H1 (cell line): ENCODE data around the gene MMP11. TPM values are rescaled to one million over a fixed set of nuclear protein-coding genes. Genes with fewer than 3 reads are reported as not detected.

Source experiments
- CTCF ChIA-PET: fragments of 300-600 bp; sonication (Branson Sonifier 250); formaldehyde crosslinking; loops from one replicate; lab custom pipeline; 2021; ENCODE audit not compliant: partially characterized antibody; lab: Charles Lee
- POLR2A ChIA-PET: fragments of 300-600 bp; sonication (Branson Sonifier 250); formaldehyde crosslinking; loops from one replicate; lab custom pipeline; 2021; ENCODE audit warnings: inconsistent platforms; ENCODE audit not compliant: partially characterized antibody; lab: Charles Lee
- DNase-seq, 2 experiments: peaks; one replicate each; pipeline versions ENCODE4 v3.0.0 to v3.0.0-alpha.2; 2010 to 2022; ENCODE audit warnings: low spot score in 2 of 2, low read depth in 1 of 2, mixed read lengths in 1 of 2
- FAIRE-seq: peaks from 2 replicates; lab custom pipeline; 2011; peaks lifted over from hg19 to GRCh38; lab: Jason Lieb, UNC
- H2AFZ ChIP-seq: 2 replicates; pipeline ENCODE4 v1.8.1; 2012; ENCODE audit warnings: low read length, inconsistent platforms
- H2AK5ac ChIP-seq: 2 replicates; pipeline ENCODE4 v1.6.1; 2013; ENCODE audit warnings: low read depth, low read length
- H2BK120ac ChIP-seq: replicated peaks from 2 replicates; pipeline ENCODE3; 2013; ENCODE audit warnings: low read depth, low read length, inconsistent platforms
- H2BK12ac ChIP-seq: 2 replicates; pipeline ENCODE4 v1.6.1; 2013; ENCODE audit warnings: low read depth, low read length
- H2BK15ac ChIP-seq: 2 replicates; pipeline ENCODE4 v1.6.1; 2013; ENCODE audit warnings: low read length
- H2BK20ac ChIP-seq: 2 replicates; pipeline ENCODE4 v1.6.1; 2013; ENCODE audit warnings: low read length
- H2BK5ac ChIP-seq: 2 replicates; pipeline ENCODE4 v1.6.1; 2013; ENCODE audit warnings: low read depth, low read length
- H3K14ac ChIP-seq: 2 replicates; pipeline ENCODE4 v1.6.1; 2013; ENCODE audit warnings: inconsistent platforms; ENCODE audit not compliant: insufficient read length
- H3K18ac ChIP-seq: 2 replicates; pipeline ENCODE4 v1.6.1; 2013; ENCODE audit warnings: low read length; ENCODE audit errors: extremely low read depth
- H3K23ac ChIP-seq: 2 replicates; pipeline ENCODE4 v1.6.1; 2013; ENCODE audit warnings: inconsistent platforms; ENCODE audit not compliant: insufficient read length
- H3K23me2 ChIP-seq: 2 replicates; pipeline ENCODE4 v1.6.1; 2013; ENCODE audit warnings: low read depth, low read length
- H3K27ac ChIP-seq: 2 replicates; pipeline ENCODE4 v1.6.1; 2011; ENCODE audit warnings: low read depth, low read length, inconsistent platforms
- H3K27me3 ChIP-seq, 4 experiments: replicated peaks in 1 of 4; 1 replicate in 1 of 4; 2 replicates in 3 of 4; pipeline versions ENCODE4 v1.6.1 to v1.8.1; 2011 to 2013; ENCODE audit warnings: low read length in 3 of 4, mild to moderate bottlenecking in 3 of 4, inconsistent platforms in 2 of 4, mixed read lengths in 2 of 4, moderate library complexity in 1 of 4; ENCODE audit not compliant: control insufficient read depth in 3 of 4, insufficient read depth in 3 of 4; ENCODE audit errors: extremely low read depth in 1 of 4
- H3K36me3 ChIP-seq, 4 experiments: 2 replicates each; pipeline versions ENCODE4 v1.6.1 to v1.8.1; 2011 to 2013; ENCODE audit warnings: mild to moderate bottlenecking in 4 of 4, low read length in 3 of 4, moderate library complexity in 2 of 4, control low read depth in 1 of 4, inconsistent platforms in 1 of 4; ENCODE audit not compliant: insufficient read depth in 4 of 4, control insufficient read depth in 2 of 4
- H3K4ac ChIP-seq: replicated peaks from 2 replicates; pipeline ENCODE3; 2013; ENCODE audit warnings: low read length, low read depth, mixed read lengths, inconsistent platforms; ENCODE audit not compliant: insufficient read length
- H3K4me1 ChIP-seq, 4 experiments: replicated peaks in 1 of 4; 1 replicate in 1 of 4; 2 replicates in 3 of 4; pipeline versions ENCODE4 v1.6.1 to v1.8.1; 2011 to 2013; ENCODE audit warnings: low read length in 3 of 4, inconsistent platforms in 2 of 4, mixed read lengths in 1 of 4; ENCODE audit not compliant: insufficient read depth in 4 of 4, control insufficient read depth in 3 of 4
- H3K4me2 ChIP-seq, 2 experiments: 2 replicates each; pipeline versions ENCODE4 v1.6.1 to v1.8.1; 2011 to 2013; ENCODE audit warnings: low read depth in 2 of 2, low read length in 2 of 2, control low read depth in 1 of 2, inconsistent platforms in 1 of 2, mild to moderate bottlenecking in 1 of 2; ENCODE audit not compliant: insufficient read depth in 1 of 2
- H3K4me3 ChIP-seq, 4 experiments: fragments of 200-600, 300-600 bp in 1 of 4; sonication (generic), shearing (Covaris generic), sonication (Bioruptor Twin) in 1 of 4; 2 replicates each; pipeline versions ENCODE4 v1.5.1 to v1.8.1; 2011 to 2016; ENCODE audit warnings: low read length in 4 of 4, low read depth in 3 of 4, control low read depth in 2 of 4, inconsistent platforms in 2 of 4, mild to moderate bottlenecking in 2 of 4, mixed read lengths in 1 of 4, moderate library complexity in 1 of 4; ENCODE audit not compliant: insufficient read depth in 2 of 4; ENCODE audit errors: extremely low read depth in 1 of 4
- H3K56ac ChIP-seq: replicated peaks from 2 replicates; pipeline ENCODE3; 2013; ENCODE audit warnings: low read depth, mild to moderate bottlenecking, mixed read lengths, low read length, inconsistent platforms; ENCODE audit not compliant: insufficient read length
- H3K79me1 ChIP-seq: 2 replicates; pipeline ENCODE4 v1.6.1; 2013; ENCODE audit warnings: low read depth, low read length, control low read depth
- H3K79me2 ChIP-seq, 2 experiments: 2 replicates each; pipeline versions ENCODE4 v1.6.1 to v1.8.1; 2012 to 2013; ENCODE audit warnings: low read length in 2 of 2, mild to moderate bottlenecking in 2 of 2, inconsistent platforms in 1 of 2; ENCODE audit not compliant: insufficient read depth in 2 of 2, control insufficient read depth in 1 of 2
- H3K9ac ChIP-seq, 4 experiments: replicated peaks in 1 of 4; 1 replicate in 1 of 4; 2 replicates in 3 of 4; pipeline versions ENCODE4 v1.6.1 to v1.8.1; 2011 to 2013; ENCODE audit warnings: low read depth in 3 of 4, low read length in 3 of 4, control low read depth in 2 of 4, mild to moderate bottlenecking in 2 of 4, moderate library complexity in 2 of 4, inconsistent platforms in 1 of 4; ENCODE audit errors: extremely low read depth in 1 of 4
- H3K9me3 ChIP-seq, 2 experiments: 2 replicates each; pipeline versions ENCODE4 v1.6.1 to v1.8.1; 2012 to 2013; ENCODE audit warnings: mild to moderate bottlenecking in 2 of 2, moderate library complexity in 2 of 2, control low read depth in 1 of 2, inconsistent platforms in 1 of 2, low read depth in 1 of 2, low read length in 1 of 2, mixed read lengths in 1 of 2; ENCODE audit not compliant: insufficient read depth in 2 of 2
- H4K20me1 ChIP-seq, 2 experiments: replicated peaks in 1 of 2; 2 replicates each; pipeline versions ENCODE3 to v1.8.1; 2011 to 2013; ENCODE audit warnings: inconsistent platforms in 2 of 2, low read length in 2 of 2, mild to moderate bottlenecking in 1 of 2; ENCODE audit not compliant: insufficient read depth in 2 of 2, control insufficient read depth in 1 of 2
- H4K5ac ChIP-seq: 2 replicates; pipeline ENCODE4 v1.6.1; 2013; ENCODE audit warnings: low read length, low read depth, mixed read lengths, inconsistent platforms; ENCODE audit not compliant: insufficient read length
- H4K8ac ChIP-seq: 2 replicates; pipeline ENCODE4 v1.8.0; 2013; ENCODE audit warnings: mild to moderate bottlenecking, moderate library complexity, low read length, inconsistent platforms; ENCODE audit not compliant: insufficient read depth; ENCODE audit errors: extremely low read depth
- H4K91ac ChIP-seq: replicated peaks from 2 replicates; pipeline ENCODE3; 2013; ENCODE audit warnings: low read length, mixed read lengths, inconsistent platforms; ENCODE audit not compliant: insufficient read length
- ATF2 ChIP-seq: IDR thresholded peaks from 2 replicates; pipeline ENCODE4 v1.6.1; 2012; ENCODE audit warnings: low read length, inconsistent platforms
- BACH1 ChIP-seq: IDR thresholded peaks from 2 replicates; pipeline ENCODE4 v1.6.1; 2012; ENCODE audit warnings: low read length, improper control_type of control experiment
- CHD2 ChIP-seq: IDR thresholded peaks from 2 replicates; pipeline ENCODE4 v1.6.1; 2012; ENCODE audit warnings: low read length, improper control_type of control experiment
- CREB1 ChIP-seq: IDR thresholded peaks from 2 replicates; pipeline ENCODE4 v1.6.1; 2012; ENCODE audit warnings: inconsistent platforms
- FOSL1 ChIP-seq: IDR thresholded peaks from 2 replicates; pipeline ENCODE4 v1.6.1; 2011; ENCODE audit warnings: mild to moderate bottlenecking, low read depth, low read length, moderate library complexity; ENCODE audit not compliant: insufficient read depth
- KDM4A ChIP-seq: IDR thresholded peaks from one replicate; pipeline ENCODE4 v1.7.1; 2012; ENCODE audit warnings: low read depth, mild to moderate bottlenecking, moderate library complexity, low read length, inconsistent platforms; ENCODE audit not compliant: severe bottlenecking
- NANOG ChIP-seq: IDR thresholded peaks from 2 replicates; pipeline ENCODE4 v1.6.1; 2011; ENCODE audit warnings: low read length, low read depth, mild to moderate bottlenecking, inconsistent platforms; ENCODE audit not compliant: insufficient read depth, poor library complexity, severe bottlenecking
- PHF8 ChIP-seq: fragments of 200-600 bp; sonication (generic); conservative IDR thresholded peaks from 2 replicates; pipeline ENCODE4 v1.7.1; 2012; ENCODE audit warnings: low read depth, mild to moderate bottlenecking, inconsistent platforms, low read length, moderate library complexity
- SP4 ChIP-seq: IDR thresholded peaks from 2 replicates; pipeline ENCODE4 v1.6.1; 2012; ENCODE audit warnings: low read length, inconsistent platforms
- TCF12 ChIP-seq: IDR thresholded peaks from 2 replicates; pipeline ENCODE4 v1.6.1; 2011; ENCODE audit warnings: low read depth, mild to moderate bottlenecking, low read length
- WGBS, 2 experiments: shearing (Covaris generic) in 1 of 2; methylation state at CpG; one replicate each; pipeline versions ENCODE4 v1.1.6 to v1.1.7; 2013 to 2015; ENCODE audit warnings: low lambda C conversion rate in 2 of 2, mixed read lengths in 2 of 2, inconsistent platforms in 1 of 2, low coverage in 1 of 2, missing lambda C conversion rate in 1 of 2; ENCODE audit not compliant: insufficient replicate concordance in 2 of 2, insufficient coverage in 1 of 2, insufficient read length in 1 of 2; ENCODE audit errors: extremely low coverage in 1 of 2, missing lambda C conversion rate in 1 of 2; 5-methylcytosine and 5-hydroxymethylcytosine counted together
- polyA plus RNA-seq, 7 experiments: library from polyadenylated mRNA; depleted of rRNA in 3 of 7; stranded (reverse) in 5 of 7; unstranded in 2 of 7; fragments of >200 nt in 5 of 7; fragments of 200-250 nt in 2 of 7; gene quantifications; 1 replicate in 5 of 7; 2 replicates in 1 of 7; 4 replicates in 1 of 7; pipeline versions ENCODE4 v1.2.1 to v1.2.3, GENCODE V29; 2011 to 2013; ENCODE audit warnings: missing spikeins in 2 of 7, mixed read lengths in 2 of 7
- total RNA-seq: library from RNA; stranded (reverse); fragmentation: NEBNext Ultra II Directional; extraction: Animal tissue kit (Norgen Biotek cat#: 25700); gene quantifications from 2 replicates; pipeline ENCODE4 v1.2.1, GENCODE V29; 2021

MMP11 gene
- total and polyA plus RNA-seq, 2 of the 8 experiments (the other 6 are each of a cell fraction or from before 2014, with no cell fraction given): 10.2 to 18.3 TPM

DNA sequence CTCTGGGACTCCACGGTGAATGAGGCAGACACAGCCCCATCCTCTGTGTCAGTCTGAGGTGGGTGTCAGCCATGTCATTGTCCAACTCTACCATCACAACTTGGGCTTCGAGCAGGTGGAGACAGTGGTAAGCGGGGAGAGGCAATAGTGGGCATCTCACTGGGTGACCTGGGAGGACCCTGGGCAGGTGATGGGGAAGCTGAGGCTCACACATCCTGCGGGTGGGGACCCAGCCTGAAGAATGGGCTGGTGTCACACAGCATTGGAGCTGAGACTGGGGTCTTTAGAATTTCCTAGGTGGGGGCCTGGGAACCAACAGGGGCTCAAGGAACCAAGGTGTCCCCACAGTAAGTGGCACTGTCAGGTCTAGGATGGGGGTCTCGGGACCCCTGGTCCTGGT, 7.1 kb downstream of the MMP11 start:
- ChIA-PET POLR2A (interaction anchor here (3.9 kb wide), 1 partner anchor 12 kb away, joined by 21 read pairs; the partner anchor contains the start of gene CHCHD10), CTCF (no interaction called here)
- Histone ChIP-seq H2BK5ac (no peak overlapping the region), H3K4me1 (peaks cover 0 to 6% (median 0%) of the 10 kb centered on the region in 4 experiments; a peak in 2 of 7 replicates), H3K27ac (no peak overlapping the region), H4K8ac (no peak overlapping the region), H3K4me2 (no peak overlapping the region), H3K79me1 (no peaks in the 10 kb centered on the region; the same call in 1 of the 2 replicates), H2BK15ac (no peak overlapping the region), H4K91ac (no peak overlapping the region), H3K36me3 (no peaks in the 10 kb centered on the region), H3K14ac (no peak overlapping the region), H3K18ac (no peak overlapping the region), H4K5ac (no peak overlapping the region), H2AK5ac (no peak overlapping the region), H3K23ac (no peak overlapping the region), H3K27me3 (peaks cover 0 to 2% (median under 1%) of the 10 kb centered on the region in 4 experiments; a peak in 2 of 7 replicates), H2BK12ac (no peak overlapping the region), H2BK120ac (no peak overlapping the region), H2AFZ (no peak overlapping the region), H3K23me2 (no peaks in the 10 kb centered on the region), H3K9ac (no peak overlapping the region), H2BK20ac (no peak overlapping the region), H3K9me3 (no peaks in the 10 kb centered on the region), H3K4me3 (no peak overlapping the region), H3K56ac (no peak overlapping the region), H3K4ac (no peak overlapping the region), H3K79me2 (no peaks in the 10 kb centered on the region), H4K20me1 (peaks cover 0 to 2% of the 10 kb centered on the region in 2 experiments)
- TF ChIP-seq PHF8: no peak
- no peak for TF ChIP-seq CHD2
- no peak for TF ChIP-seq TCF12
- TF ChIP-seq ATF2: no peak
- TF ChIP-seq KDM4A: no peak
- no peak for TF ChIP-seq BACH1
- no peak for TF ChIP-seq CREB1
- TF ChIP-seq FOSL1: no peak
- TF ChIP-seq SP4: no peak
- TF ChIP-seq NANOG: no peak
- FAIRE-seq (no peak), DNase-seq (no peak)
- WGBS, 2 experiments: 85% methylated on average over 5 of the region's 5 CpGs; no CpG with 5 or more reads in 1 of the 2 experiments
